GM13976 (cell line): ENCODE measurements around the gene UBE3A.

ENCODE experiments used
- DNase-seq: peaks from one replicate; pipeline ENCODE4 v3.0.0; 2012; ENCODE audit warnings: low spot score
- CTCF ChIP-seq: IDR thresholded peaks from 2 replicates; pipeline ENCODE4 v1.5.1; 2012; ENCODE audit warnings: borderline replicate concordance, mild to moderate bottlenecking; ENCODE audit not compliant: insufficient read depth; ENCODE audit errors: extremely low read depth, missing control alignments, control extremely low read depth
- in situ Hi-C: fragments of 300-500 bp; cut with MboI; formaldehyde crosslinking; loops from one replicate; pipeline ENCODE4 v1.12.0; 2022; ENCODE audit warnings: low sequenced_read_pairs, mixed read lengths, inconsistent platforms; ENCODE audit not compliant: unreplicated experiment

Gene UBE3A

GRCh38 chr15:25445412-25445811, 6.6 kb upstream of the UBE3A start:
- no peak for DNase-seq
- in situ Hi-C loops, result loop anchor here (25.0 kb wide), 1 partner anchor 483 kb away; the partner anchor contains the start of genes SNRPN and SNURF
- TF ChIP-seq CTCF, result no peak

- in situ Hi-C loops, result loop anchor here (25.0 kb wide), 1 partner anchor 479 kb away; the partner anchor contains the start of genes SNRPN and SNURF
- no peak for TF ChIP-seq CTCF
- DNase-seq, result no peak
Observed at GRCh38 chr15:25441111-25441510, 2.3 kb upstream of the UBE3A start.

GRCh38 chr15:25439369-25439836, 579 bp upstream of the UBE3A start:
- peak; percentile 25 for DNase-seq
- in situ Hi-C loops, result loop anchor here (25.0 kb wide), 1 partner anchor 477 kb away; the partner anchor contains the start of genes SNRPN and SNURF
- TF ChIP-seq CTCF, result no peak

- in situ Hi-C loops, result loop anchor here (25.0 kb wide), 1 partner anchor 476 kb away; the partner anchor contains the start of genes SNRPN and SNURF
- DNase-seq, result peak; percentile 74
- peak; percentile 86 for TF ChIP-seq CTCF
Observed at GRCh38 chr15:25437777-25438600, 835 bp downstream of the UBE3A start.

- no peak for TF ChIP-seq CTCF
- DNase-seq, result no peak
- in situ Hi-C loops, result loop anchor here (25.0 kb wide), 1 partner anchor 474 kb away; the partner anchor contains the start of genes SNRPN and SNURF
Observed at GRCh38 chr15:25436707-25437106, 2.1 kb downstream of the UBE3A start.

GRCh38 chr15:25435474-25436243, 3.2 kb downstream of the UBE3A start:
- in situ Hi-C loops, result loop anchor here (25.0 kb wide), 1 partner anchor 473 kb away; the partner anchor contains the start of genes SNRPN and SNURF
- no peak for DNase-seq
- TF ChIP-seq CTCF, result no peak
